GM12878 (cell line): ENCODE measurements around the gene ELOA. TPM values are rescaled to one million over a fixed set of nuclear protein-coding genes. Genes with fewer than 3 reads are reported as not detected.

ENCODE experiments used
- ATAC-seq: fragments of 200-7000 bp; cut with Tn5 transposase; 3 replicates; pipeline ENCODE4 v1.9.1; 2020; ENCODE audit warnings: mild to moderate bottlenecking, moderate library complexity
- BruUV-seq: library from RNA; stranded (reverse); fragments of 400-500 nt; replicated peaks from 2 replicates; lab custom pipeline; 2021; lab: Mats Ljungman, UMichigan
- CTCF ChIA-PET: fragments of 300-600 bp; sonication (Branson Sonifier 250); formaldehyde crosslinking; extraction: SDS; loops from one replicate; lab custom pipeline; 2021; ENCODE audit warnings: inconsistent platforms; lab: Yijun Ruan, JAX
- POLR2A ChIA-PET: fragments of 350-600 bp; formaldehyde crosslinking; extraction: SDS; loops from one replicate; lab custom pipeline; 2021; ENCODE audit warnings: inconsistent platforms; lab: Charles Lee
- RAD21 ChIA-PET: fragments of 300-600 bp; sonication (Branson Sonifier 250); formaldehyde crosslinking; loops from one replicate; lab custom pipeline; 2023; ENCODE audit warnings: antibody characterized with exemption; ENCODE audit not compliant: unreplicated experiment; lab: Charles Lee
- SMC1A ChIA-PET: fragments of 300-600 bp; sonication (Branson Sonifier 250); formaldehyde crosslinking; loops from one replicate; lab custom pipeline; 2023; ENCODE audit not compliant: unreplicated experiment, uncharacterized antibody; lab: Charles Lee
- DNase-seq: peaks from one replicate; pipeline ENCODE4 v3.0.0-alpha.2; 2011; ENCODE audit warnings: low read depth, low spot score
- FAIRE-seq: peaks from 3 replicates; lab custom pipeline; 2011; peaks lifted over from hg19 to GRCh38; lab: Jason Lieb, UNC
- H2AFZ ChIP-seq: 2 replicates; pipeline ENCODE4 v1.6.0; 2011; ENCODE audit warnings: low read depth, low read length, control low read depth; ENCODE audit not compliant: control insufficient read depth
- H3K27ac ChIP-seq: 2 replicates; pipeline ENCODE4 v1.5.1; 2011; ENCODE audit warnings: control low read depth; ENCODE audit not compliant: control insufficient read depth, insufficient read depth
- H3K27me3 ChIP-seq, 2 experiments: replicated peaks in 1 of 2; 2 replicates each; pipeline versions ENCODE4 v1.6.0 to v1.6.1; 2011; ENCODE audit warnings: low read length in 1 of 2; ENCODE audit not compliant: control insufficient read depth in 2 of 2, insufficient read depth in 2 of 2
- H3K36me3 ChIP-seq, 2 experiments: 2 replicates each; pipeline ENCODE4 v1.5.1; 2011; ENCODE audit warnings: low read length in 1 of 2; ENCODE audit not compliant: control insufficient read depth in 2 of 2, insufficient read depth in 2 of 2
- H3K4me1 ChIP-seq: 2 replicates; pipeline ENCODE4 v1.6.1; 2011; ENCODE audit warnings: mild to moderate bottlenecking, low read length, moderate library complexity, mixed read lengths; ENCODE audit not compliant: control insufficient read depth, insufficient read depth
- H3K4me2 ChIP-seq: 2 replicates; pipeline ENCODE4 v1.6.0; 2011; ENCODE audit warnings: control low read depth; ENCODE audit not compliant: control insufficient read depth, insufficient read depth
- H3K4me3 ChIP-seq: fragments of 200-600 bp; sonication (generic); 2 replicates; pipeline ENCODE4 v1.5.1; 2016
- H3K79me2 ChIP-seq: 2 replicates; pipeline ENCODE4 v1.6.0; 2011; ENCODE audit warnings: low read length; ENCODE audit not compliant: control insufficient read depth, insufficient read depth
- H3K9ac ChIP-seq: 2 replicates; pipeline ENCODE4 v1.8.0; 2011; ENCODE audit warnings: low read length, control low read depth, mixed read lengths; ENCODE audit not compliant: control insufficient read depth, insufficient read depth
- H3K9me3 ChIP-seq: replicated peaks from 3 replicates; pipeline ENCODE4 v1.5.1; 2011; ENCODE audit warnings: mild to moderate bottlenecking, low read length; ENCODE audit not compliant: control insufficient read depth, insufficient read depth
- H4K20me1 ChIP-seq: 2 replicates; pipeline ENCODE4 v1.6.0; 2011; ENCODE audit not compliant: control insufficient read depth, insufficient read depth
- EED ChIP-seq: sonication (generic); IDR thresholded peaks from 2 replicates; pipeline ENCODE4 v1.6.1; 2016; ENCODE audit warnings: antibody characterized with exemption, low read depth
- GATAD2B ChIP-seq: fragments of 450-650 bp; conservative IDR thresholded peaks from 2 replicates; pipeline ENCODE4 v1.6.1; 2017; ENCODE audit warnings: low read depth, mild to moderate bottlenecking, moderate library complexity
- IRF5 ChIP-seq: fragments of 450-650 bp; IDR thresholded peaks from 2 replicates; pipeline ENCODE4 v1.6.1; 2017; ENCODE audit warnings: borderline replicate concordance
- JUNB ChIP-seq: IDR thresholded peaks from 2 replicates; pipeline ENCODE4 v1.6.1; 2016; ENCODE audit warnings: antibody characterized with exemption, mild to moderate bottlenecking
- MYB ChIP-seq: fragments of 150-350 bp; IDR thresholded peaks from 2 replicates; pipeline ENCODE4 v1.6.1; 2014; ENCODE audit warnings: mild to moderate bottlenecking, low read depth, low read length, borderline replicate concordance
- POLR2A ChIP-seq: IDR thresholded peaks from 2 replicates; pipeline ENCODE4 v1.6.1; 2011; ENCODE audit warnings: low read depth, mild to moderate bottlenecking, low read length
- RUNX3 ChIP-seq: IDR thresholded peaks from 2 replicates; pipeline ENCODE4 v1.6.1; 2012; ENCODE audit warnings: low read length, inconsistent platforms
- SIN3A ChIP-seq: IDR thresholded peaks from 2 replicates; pipeline ENCODE4 v1.6.1; 2012; ENCODE audit warnings: low read depth, low read length, improper control_type of control experiment
- SP1 ChIP-seq: IDR thresholded peaks from one replicate; pipeline ENCODE4 v1.6.1; 2011; ENCODE audit warnings: low read depth, low read length
- SPI1 ChIP-seq: IDR thresholded peaks from 2 replicates; pipeline ENCODE4 v1.6.1; 2011; ENCODE audit warnings: low read depth, mild to moderate bottlenecking, low read length, moderate library complexity, borderline replicate concordance; ENCODE audit not compliant: insufficient read depth
- SUPT20H ChIP-seq: IDR thresholded peaks from 2 replicates; pipeline ENCODE4 v1.6.1; 2011; ENCODE audit warnings: low read depth, mild to moderate bottlenecking, low read length, moderate library complexity, borderline replicate concordance; ENCODE audit not compliant: control insufficient read depth
- TCF12 ChIP-seq: IDR thresholded peaks from 2 replicates; pipeline ENCODE4 v1.6.1; 2011; ENCODE audit warnings: low read depth, mild to moderate bottlenecking, low read length
- WRNIP1 ChIP-seq: IDR thresholded peaks from 2 replicates; pipeline ENCODE4 v1.6.1; 2011; ENCODE audit warnings: low read depth, low read length, improper control_type of control experiment, borderline replicate concordance
- ZZZ3 ChIP-seq: IDR thresholded peaks from 2 replicates; pipeline ENCODE4 v1.6.1; 2011; ENCODE audit warnings: low read depth; ENCODE audit not compliant: control insufficient read depth, insufficient read length
- WGBS: methylation state at CpG from one replicate; pipeline ENCODE4 v1.1.6; 2016; ENCODE audit warnings: low lambda C conversion rate; ENCODE audit not compliant: insufficient replicate concordance, insufficient coverage; ENCODE audit errors: missing lambda C conversion rate; 5-methylcytosine and 5-hydroxymethylcytosine counted together
- in situ Hi-C: fragments of 300-500 bp; cut with MboI; formaldehyde crosslinking; loops from 9 replicates; pipeline ENCODE4 v1.14.3; 2018; ENCODE audit warnings: mixed read lengths
- intact Hi-C: fragments of 100-400 bp; cut with micrococcal nuclease; formaldehyde crosslinking; loops from one replicate; pipeline ENCODE4 v1.14.2; 2022; ENCODE audit not compliant: unreplicated experiment
- polyA plus RNA-seq, 11 experiments: library from polyadenylated mRNA; depleted of rRNA in 4 of 11; unstranded in 6 of 11; stranded (reverse) in 5 of 11; fragments of >200 nt; fragmentation: Nextera tagmentation in 4 of 11; fragmentation: Illumina TruSeq in 1 of 11; extraction: Ambion mirVana in 4 of 11; extraction: Trizol in 1 of 11; gene quantifications; 1 replicate in 1 of 11; 2 replicates in 10 of 11; pipeline versions ENCODE4 v1.2.1 to v1.2.3, GENCODE V29; 2011 to 2016; ENCODE audit warnings: inconsistent platforms in 2 of 11, missing spikeins in 2 of 11, low read depth in 1 of 11
- total RNA-seq, 4 experiments: library from RNA; depleted of rRNA in 3 of 4; stranded (reverse); fragments of >200 nt in 3 of 4; fragmentation: Illumina TruSeq in 1 of 4; extraction: Trizol in 1 of 4; gene quantifications; 2 replicates each; pipeline versions ENCODE4 v1.2.1 to v1.2.3, GENCODE V29; 2013 to 2021
- TF ChIP-seq, protein P1 (sequence below): fragments of 450-650 bp; IDR thresholded peaks from 2 replicates; pipeline ENCODE4 v1.6.1; 2017; ENCODE audit warnings: low read depth, mild to moderate bottlenecking, moderate library complexity

Gene ELOA
- total and polyA plus RNA-seq, 10 of the 15 experiments (the other 5 are each of a cell fraction or from before 2014, with no cell fraction given), result 20.1 to 63.6 (median 39.8) TPM

DNA sequence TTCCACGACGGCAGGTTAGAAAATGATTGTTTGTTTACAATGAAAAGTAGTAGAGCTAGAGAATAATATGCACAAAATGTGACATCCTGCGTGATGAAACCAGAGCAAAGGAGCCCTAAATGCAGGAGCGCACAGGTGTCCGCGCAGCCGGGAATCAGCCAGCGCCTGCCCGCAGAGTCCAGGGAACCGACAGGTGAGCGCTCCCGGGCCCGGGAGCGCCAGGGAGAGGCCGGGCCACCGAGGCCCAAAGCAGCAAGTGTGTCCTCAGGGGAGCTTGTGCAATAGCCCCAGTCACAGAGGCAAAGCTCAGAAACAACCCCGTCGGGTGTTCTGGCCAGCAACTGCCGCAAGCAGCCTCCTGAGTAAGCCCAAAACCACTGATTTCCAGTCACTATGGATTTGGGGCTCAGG, 58.1 kb downstream of the ELOA start:
- no peaks in the 10 kb centered on the region for H4K20me1 ChIP-seq
- ATAC-seq (no peak), DNase-seq (no peak), FAIRE-seq (no peak)
- H3K36me3 ChIP-seq, result peaks cover 3 to 8% of the 10 kb centered on the region in 2 experiments; a peak in 3 of 4 replicates
- peak overlapping the region; percentile 73 for H3K9ac ChIP-seq
- H3K4me2 ChIP-seq, result peak overlapping the region; percentile 82
- SMC1A ChIA-PET, result interaction anchor here (0.8 to 3.5 kb wide), 7 partner anchors 8 to 115 kb away, joined by 4 to 16 read pairs (median 6); partner anchors contain the start of gene PITHD1
- H3K79me2 ChIP-seq, result peaks cover 10% of the 10 kb centered on the region
- H3K27ac ChIP-seq, result peak overlapping the region; percentile 49
- POLR2A ChIA-PET, result interaction anchor here (0.6 to 3.0 kb wide), 4 partner anchors 9 to 206 kb away, joined by 3 to 19 read pairs (median 6); partner anchors contain the start of gene HMGCL
- BruUV-seq, result TSS peak; percentile 52
- intact Hi-C loops (no loop called here), in situ Hi-C loops (loop anchor here (10.0 kb wide), 1 partner anchor 63 kb away; the partner anchor contains the start of gene FUCA1)
- CTCF ChIA-PET, result interaction anchor here (0.8 to 7.5 kb wide), 8 partner anchors 10 to 116 kb away, joined by 4 to 63 read pairs (median 8); partner anchors contain the start of genes CNR2 and LYPLA2
- H3K9me3 ChIP-seq, result no peaks in the 10 kb centered on the region
- no peak overlapping the region for H2AFZ ChIP-seq
- TF ChIP-seq JUNB (no peak), TCF12 (no peak), ZZZ3 (no peak), SPI1 (no peak), WRNIP1 (no peak)
- H3K4me3 ChIP-seq, result peak overlapping the region; percentile 71
- RAD21 ChIA-PET, result interaction anchor here (1.7 to 3.3 kb wide), 4 partner anchors 21 to 115 kb away, joined by 6 to 15 read pairs (median 8); partner anchors contain the start of gene PITHD1
- peaks cover 9% of the 10 kb centered on the region for H3K4me1 ChIP-seq
- 57% methylated on average over 19 of the region's 19 CpGs for WGBS
- H3K27me3 ChIP-seq, result no peaks in the 10 kb centered on the region

DNA sequence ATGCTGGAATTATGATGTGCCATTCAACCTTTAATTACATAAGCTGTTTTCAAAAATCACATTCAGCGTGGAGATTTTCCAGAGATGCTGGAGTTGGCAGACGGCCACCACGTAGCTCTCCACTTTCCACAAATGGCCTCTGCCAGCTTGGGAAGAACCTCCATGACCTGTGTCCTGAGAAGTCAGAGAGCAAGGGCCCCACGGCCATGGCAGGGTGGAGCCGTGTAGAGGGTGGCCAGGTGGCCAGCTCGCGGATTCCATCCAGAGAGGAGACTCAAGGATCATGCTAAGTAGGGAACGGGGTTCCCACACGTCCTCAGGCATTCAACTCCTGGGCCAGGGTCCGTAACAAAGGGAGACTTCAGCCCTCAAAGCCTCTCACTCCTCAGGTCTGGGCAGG, 58.6 kb downstream of the ELOA start:
- in situ Hi-C loops, result loop anchor here (10.0 kb wide), 1 partner anchor 63 kb away; the partner anchor contains the start of gene FUCA1
- WGBS, result 78% methylated on average over 10 of the region's 10 CpGs
- no peak for TF ChIP-seq GATAD2B
- no peak for TF ChIP-seq EED
- TF ChIP-seq RUNX3, result no peak
- TF ChIP-seq POLR2A, result no peak
- no peak for TF ChIP-seq SIN3A
- TF ChIP-seq, protein P1, sequence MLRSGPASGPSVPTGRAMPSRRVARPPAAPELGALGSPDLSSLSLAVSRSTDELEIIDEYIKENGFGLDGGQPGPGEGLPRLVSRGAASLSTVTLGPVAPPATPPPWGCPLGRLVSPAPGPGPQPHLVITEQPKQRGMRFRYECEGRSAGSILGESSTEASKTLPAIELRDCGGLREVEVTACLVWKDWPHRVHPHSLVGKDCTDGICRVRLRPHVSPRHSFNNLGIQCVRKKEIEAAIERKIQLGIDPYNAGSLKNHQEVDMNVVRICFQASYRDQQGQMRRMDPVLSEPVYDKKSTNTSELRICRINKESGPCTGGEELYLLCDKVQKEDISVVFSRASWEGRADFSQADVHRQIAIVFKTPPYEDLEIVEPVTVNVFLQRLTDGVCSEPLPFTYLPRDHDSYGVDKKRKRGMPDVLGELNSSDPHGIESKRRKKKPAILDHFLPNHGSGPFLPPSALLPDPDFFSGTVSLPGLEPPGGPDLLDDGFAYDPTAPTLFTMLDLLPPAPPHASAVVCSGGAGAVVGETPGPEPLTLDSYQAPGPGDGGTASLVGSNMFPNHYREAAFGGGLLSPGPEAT, result no peak
- TF ChIP-seq IRF5, result no peak
- TF ChIP-seq SP1, result no peak
- no peak for TF ChIP-seq MYB
- no peak for TF ChIP-seq SUPT20H

More for the DNA sequence above, 58.6 kb downstream of the ELOA start:
- no peak overlapping the region for H3K9ac ChIP-seq
- 0 out of 2 replicates have a peak overlapping the region, but pooled peaks have one; percentile 71 for H3K4me3 ChIP-seq
- H2AFZ ChIP-seq, result no peak overlapping the region
- no peak for ATAC-seq
- H3K9me3 ChIP-seq, result no peaks in the 10 kb centered on the region
- SMC1A ChIA-PET, result interaction anchor here (1.3 to 3.5 kb wide), 6 partner anchors 8 to 114 kb away, joined by 4 to 16 read pairs (median 8); partner anchors contain the start of gene PITHD1
- peaks cover 9% of the 10 kb centered on the region for H3K4me1 ChIP-seq
- no peaks in the 10 kb centered on the region for H3K27me3 ChIP-seq
- BruUV-seq, result no TSS peak
- no peak overlapping the region for H3K4me2 ChIP-seq
- peaks cover 10% of the 10 kb centered on the region for H3K79me2 ChIP-seq
- H3K27ac ChIP-seq, result no peak overlapping the region
- CTCF ChIA-PET, result interaction anchor here (0.8 to 7.5 kb wide), 9 partner anchors 9 to 115 kb away, joined by 3 to 63 read pairs (median 6); partner anchors contain the start of genes CNR2, HMGCL and LYPLA2
- intact Hi-C loops, result no loop called here
- peaks cover 3 to 4% of the 10 kb centered on the region in 2 experiments; a peak in 3 of 4 replicates for H3K36me3 ChIP-seq
- POLR2A ChIA-PET, result interaction anchor here (0.5 to 3.0 kb wide), 6 partner anchors 10 to 343 kb away, joined by 3 to 19 read pairs (median 4); partner anchors contain the start of genes HMGCL and PITHD1
- RAD21 ChIA-PET, result interaction anchor here (1.7 to 3.3 kb wide), 4 partner anchors 22 to 114 kb away, joined by 6 to 15 read pairs (median 8); partner anchors contain the start of gene PITHD1
- H4K20me1 ChIP-seq, result no peaks in the 10 kb centered on the region
- no peak for FAIRE-seq
- DNase-seq, result no peak
